Stimulated activated CD4-positive, alpha-beta T cell treated with anti-CD3 and anti-CD28 coated beads, Interleukin-2, amount 100 ng/mL, for 4 hours (primary cell): ENCODE measurements around the gene FXR2.
A peak's percentile ranks its signal among the peaks of the same experiment; 100 is the strongest.

Experiments used
- DNase-seq: peaks from one replicate; pipeline ENCODE4 v3.0.0-alpha.2; 2020; ENCODE audit warnings: low read depth

FXR2 gene

GRCh38 chr17:7548585-7549400, 65.9 kb downstream of the FXR2 start, which contains the start of gene TNFSF12:
Gene TNFSF12 (plus strand): TSS chr17:7549058. CDS start chr17:7549154, 96 bp downstream.
- peak; percentile 38 for DNase-seq

- no peak for DNase-seq
Observed at GRCh38 chr17:7544911-7545310, 69.8 kb downstream of the FXR2 start.
